ENCODE results near the gene PRDM16. TPM values are rescaled to one million over a fixed set of nuclear protein-coding genes. Genes with fewer than 3 reads are reported as not detected.

PRDM16 gene
- total RNA-seq, 2 donors from 2014 or later = 0.79 to 6.1 TPM

DNA sequence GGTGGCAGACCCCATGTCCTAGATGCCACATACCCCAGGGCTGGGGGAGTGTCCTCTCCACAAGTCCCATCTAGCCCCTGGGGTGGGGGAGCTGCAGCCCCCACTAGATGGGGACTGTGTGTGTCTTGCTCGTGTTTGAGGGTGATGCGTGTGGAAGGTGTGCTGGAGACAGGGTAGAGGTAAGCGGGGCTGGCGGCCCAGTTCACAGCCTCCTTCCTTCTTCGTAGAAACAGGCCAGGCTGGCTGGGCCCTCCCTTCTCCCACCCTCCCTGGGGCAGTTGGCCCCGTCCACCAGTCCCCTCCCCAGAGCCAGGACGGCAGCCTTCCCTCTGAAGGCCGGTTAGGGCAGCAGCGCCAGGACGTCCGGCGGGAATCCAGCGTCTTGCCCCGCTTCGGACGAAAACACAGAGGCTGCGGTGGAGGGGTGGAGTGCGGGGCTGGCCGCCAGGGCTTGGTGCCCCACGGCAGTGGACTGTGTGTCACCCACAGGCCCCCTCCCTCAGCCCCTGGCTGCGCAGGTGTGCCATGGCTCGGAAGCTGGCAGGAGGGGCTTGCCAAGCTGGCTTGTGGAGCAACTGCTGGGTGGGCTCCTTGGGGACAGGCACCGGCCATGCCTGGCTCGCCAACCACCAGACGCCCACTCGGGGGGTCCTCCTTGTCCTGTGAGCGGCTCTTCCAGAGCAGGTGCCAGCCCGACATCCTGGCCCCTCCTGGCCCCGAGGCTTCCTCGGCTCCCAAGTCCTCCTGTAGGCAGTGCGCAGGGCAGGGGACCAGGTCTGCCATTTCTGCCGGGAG, 3.6 kb downstream of the PRDM16 start:
- intact Hi-C loops (cut with DNase I) = no loop called here
- Histone ChIP-seq H3K27me3 (peaks cover 50% of the 10 kb centered on the region), H3K36me3 (no peaks in the 10 kb centered on the region), H3K4me3 (no peak overlapping the region), H3K4me1 (no peaks in the 10 kb centered on the region), H3K9ac (ENCODE audit: low read depth in 2 of 2, low read length in 2 of 2) (no peak overlapping the region), H3K9me3 (no peaks in the 10 kb centered on the region), H3K27ac (no peak overlapping the region)
- no peak for DNase-seq
- TF ChIP-seq, protein P1, sequence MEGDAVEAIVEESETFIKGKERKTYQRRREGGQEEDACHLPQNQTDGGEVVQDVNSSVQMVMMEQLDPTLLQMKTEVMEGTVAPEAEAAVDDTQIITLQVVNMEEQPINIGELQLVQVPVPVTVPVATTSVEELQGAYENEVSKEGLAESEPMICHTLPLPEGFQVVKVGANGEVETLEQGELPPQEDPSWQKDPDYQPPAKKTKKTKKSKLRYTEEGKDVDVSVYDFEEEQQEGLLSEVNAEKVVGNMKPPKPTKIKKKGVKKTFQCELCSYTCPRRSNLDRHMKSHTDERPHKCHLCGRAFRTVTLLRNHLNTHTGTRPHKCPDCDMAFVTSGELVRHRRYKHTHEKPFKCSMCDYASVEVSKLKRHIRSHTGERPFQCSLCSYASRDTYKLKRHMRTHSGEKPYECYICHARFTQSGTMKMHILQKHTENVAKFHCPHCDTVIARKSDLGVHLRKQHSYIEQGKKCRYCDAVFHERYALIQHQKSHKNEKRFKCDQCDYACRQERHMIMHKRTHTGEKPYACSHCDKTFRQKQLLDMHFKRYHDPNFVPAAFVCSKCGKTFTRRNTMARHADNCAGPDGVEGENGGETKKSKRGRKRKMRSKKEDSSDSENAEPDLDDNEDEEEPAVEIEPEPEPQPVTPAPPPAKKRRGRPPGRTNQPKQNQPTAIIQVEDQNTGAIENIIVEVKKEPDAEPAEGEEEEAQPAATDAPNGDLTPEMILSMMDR (IDR thresholded peaks at IDR 0.05) = no peak

DNA sequence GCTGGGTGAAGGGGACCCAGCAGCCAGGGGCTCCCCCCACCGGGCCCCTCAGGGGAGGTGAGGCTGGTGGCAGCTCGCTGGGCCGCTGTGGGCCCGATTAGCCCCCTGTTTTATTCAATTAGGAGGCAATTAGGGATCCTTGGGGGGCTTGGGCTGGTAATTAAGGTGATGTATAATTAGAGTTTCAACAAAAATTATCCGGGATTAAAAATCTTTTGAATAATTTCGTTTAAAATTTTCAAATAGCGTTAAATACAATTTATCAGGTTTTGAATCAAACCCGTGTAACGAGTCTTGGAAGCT, 4.1 kb downstream of the PRDM16 start:
- Histone ChIP-seq H3K9ac (ENCODE audit: low read depth in 2 of 2, low read length in 2 of 2) (no peak overlapping the region), H3K27me3 (peaks cover 45% of the 10 kb centered on the region), H3K9me3 (no peaks in the 10 kb centered on the region), H3K27ac (no peak overlapping the region), H3K4me1 (no peaks in the 10 kb centered on the region), H3K4me3 (no peak overlapping the region), H3K36me3 (no peaks in the 10 kb centered on the region)
- TF ChIP-seq, protein P1 (IDR thresholded peaks at IDR 0.05) = no peak
- DNase-seq = no peak
- intact Hi-C loops (cut with DNase I) = no loop called here

DNA sequence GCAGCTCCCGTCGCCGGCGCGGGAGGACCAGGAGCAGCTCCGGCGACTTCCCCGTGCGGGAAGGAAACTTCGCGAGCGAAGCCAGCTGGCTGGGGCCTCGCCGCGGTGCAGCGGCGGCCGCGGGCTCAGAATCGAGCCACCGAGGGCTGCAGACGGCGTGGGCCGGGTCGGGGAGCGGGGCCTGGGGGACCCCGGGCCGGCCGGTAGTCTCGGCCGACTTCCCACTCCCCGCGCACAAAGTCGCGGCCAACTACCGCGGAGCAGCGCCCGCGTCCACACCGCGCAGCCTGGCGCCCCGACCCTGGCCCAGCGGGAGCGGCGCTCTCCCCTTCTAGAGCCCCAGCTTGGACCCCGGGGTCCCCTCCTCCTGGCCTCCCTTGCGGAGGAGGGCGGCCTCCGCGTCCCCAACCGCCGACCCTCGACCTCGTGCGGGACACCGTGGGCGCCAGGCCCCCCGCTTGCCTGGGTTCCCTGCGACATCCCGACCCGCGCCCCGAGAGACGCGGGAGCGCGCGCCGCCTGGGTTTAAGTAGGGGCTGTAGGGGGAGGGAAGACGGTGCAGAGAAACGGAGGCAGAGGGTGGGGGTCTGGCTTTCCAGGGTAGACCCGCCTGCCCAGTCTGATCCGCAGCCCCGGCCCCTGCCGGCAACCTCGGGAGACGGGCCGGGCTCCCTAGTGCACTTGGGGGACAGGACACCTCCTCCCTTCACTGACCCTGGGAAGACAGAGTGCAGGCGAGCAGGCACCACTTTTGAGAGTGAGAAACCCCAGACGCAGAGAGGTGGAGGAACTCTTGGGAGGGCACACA, 4.7 kb downstream of the PRDM16 start:
- Histone ChIP-seq H3K27me3 (peaks cover 39% of the 10 kb centered on the region), H3K4me1 (no peaks in the 10 kb centered on the region), H3K9me3 (no peaks in the 10 kb centered on the region), H3K36me3 (no peaks in the 10 kb centered on the region), H3K27ac (no peak overlapping the region), H3K4me3 (no peak overlapping the region), H3K9ac (ENCODE audit: low read depth in 2 of 2, low read length in 2 of 2) (no peak overlapping the region)
- intact Hi-C loops (cut with DNase I) = no loop called here
- no peak for DNase-seq
- TF ChIP-seq, protein P1 (IDR thresholded peaks at IDR 0.05) = no peak

DNA sequence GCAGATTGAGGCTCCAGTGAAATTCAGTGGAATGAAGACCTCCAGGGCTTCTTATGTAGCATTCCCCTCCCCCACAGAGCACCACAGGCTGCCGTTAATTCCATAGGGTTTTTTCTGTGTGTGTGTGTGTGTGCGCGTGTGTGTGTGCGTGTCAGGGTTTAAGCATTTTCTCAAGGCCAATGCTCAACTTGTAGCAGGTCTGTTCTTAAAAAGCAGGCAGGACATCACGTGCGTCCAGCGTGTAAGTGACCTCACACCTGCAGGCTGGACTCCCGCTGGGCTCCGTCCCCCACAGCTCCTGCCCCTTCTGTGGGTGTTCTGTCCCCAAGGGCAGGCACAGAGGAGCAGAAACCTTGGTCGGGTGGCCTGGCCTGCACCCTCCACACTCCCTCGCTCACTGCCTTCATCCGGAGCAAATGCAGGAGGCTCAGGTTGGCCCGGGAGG, 5.3 kb downstream of the PRDM16 start:
- Histone ChIP-seq H3K27me3 (peaks cover 37% of the 10 kb centered on the region), H3K9ac (ENCODE audit: low read depth in 2 of 2, low read length in 2 of 2) (no peak overlapping the region), H3K36me3 (no peaks in the 10 kb centered on the region), H3K4me3 (no peak overlapping the region), H3K4me1 (no peaks in the 10 kb centered on the region), H3K9me3 (no peaks in the 10 kb centered on the region), H3K27ac (no peak overlapping the region)
- intact Hi-C loops (cut with DNase I) = no loop called here
- DNase-seq = no peak
- TF ChIP-seq, protein P1 (IDR thresholded peaks at IDR 0.05) = no peak

DNA sequence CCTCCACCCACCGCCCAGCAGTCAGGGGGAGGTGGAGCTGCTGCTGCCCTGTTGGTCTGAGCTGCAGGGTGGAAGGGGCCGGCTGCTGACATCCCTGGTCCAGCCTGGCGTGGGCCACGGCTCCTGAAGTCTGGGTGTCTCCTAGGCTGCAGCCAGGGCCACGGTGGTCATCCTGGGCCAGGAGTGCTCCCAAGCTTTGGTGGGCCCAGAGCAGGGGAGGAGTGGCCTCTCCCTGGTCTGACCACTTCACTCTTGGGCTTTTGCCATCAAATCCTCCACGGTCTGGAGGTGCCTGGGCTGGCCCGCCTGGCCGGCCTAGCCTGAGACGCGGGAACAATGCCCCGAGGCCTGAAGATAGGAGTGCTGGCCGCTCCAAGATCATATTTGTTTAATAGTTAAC, 5.8 kb downstream of the PRDM16 start:
- H3K4me3 ChIP-seq = no peak overlapping the region
- H3K27ac ChIP-seq = no peak overlapping the region
- no peaks in the 10 kb centered on the region for H3K9me3 ChIP-seq
- TF ChIP-seq, protein P1 (IDR thresholded peaks at IDR 0.05) = no peak
- H3K9ac ChIP-seq (ENCODE audit: low read depth in 2 of 2, low read length in 2 of 2) = no peak overlapping the region
- no peaks in the 10 kb centered on the region for H3K36me3 ChIP-seq
- no peak for DNase-seq
- peaks cover 34% of the 10 kb centered on the region for H3K27me3 ChIP-seq
- intact Hi-C loops (cut with DNase I) = no loop called here
- no peaks in the 10 kb centered on the region for H3K4me1 ChIP-seq

Data from colonic mucosa (tissue), 4 donors.